ENCODE data around the gene PPP1R37. TPM values are rescaled to one million over a fixed set of nuclear protein-coding genes. Genes with fewer than 3 reads are reported as not detected.

Gene PPP1R37
- total and polyA plus RNA-seq, 2 of the 8 experiments (the other 6 are each of a cell fraction or from before 2014, with no cell fraction given), result 14.6 to 25.7 TPM

DNA sequence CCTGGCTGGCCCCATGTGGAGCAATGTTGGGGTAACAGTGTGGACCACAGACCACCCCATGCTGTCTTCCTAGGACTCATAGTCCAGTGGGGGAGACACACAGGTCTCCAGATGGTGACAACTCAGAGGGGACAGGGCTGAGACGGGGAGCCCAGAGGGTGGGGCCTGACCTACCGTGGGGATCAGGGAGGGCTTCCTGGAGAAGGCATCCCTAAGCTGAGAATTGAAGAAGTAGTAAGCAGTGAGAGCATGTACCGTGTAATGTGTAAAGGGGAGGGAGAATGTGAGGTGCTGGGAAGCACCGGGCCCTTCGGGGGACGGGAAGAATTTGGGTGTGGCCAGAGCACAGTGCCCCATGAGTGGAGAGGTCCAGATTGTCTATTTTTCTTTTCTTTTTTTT is 31.0 kb downstream of the PPP1R37 start:
- Histone ChIP-seq H3K14ac (ENCODE audit: insufficient read length) (no peak overlapping the region), H3K9ac (replicated peaks in 1 of 4; ENCODE audit: extremely low read depth in 1 of 4, low read depth in 3 of 4, low read length in 3 of 4) (no peak overlapping the region), H2BK15ac (ENCODE audit: low read length) (no peak overlapping the region), H2BK12ac (ENCODE audit: low read depth, low read length) (no peak overlapping the region), H3K79me1 (ENCODE audit: low read depth, low read length) (peaks cover 30% of the 10 kb centered on the region), H4K91ac (replicated peaks; ENCODE audit: insufficient read length, low read length) (no peak overlapping the region), H3K18ac (ENCODE audit: extremely low read depth, low read length) (no peak overlapping the region), H3K23ac (ENCODE audit: insufficient read length) (no peak overlapping the region), H3K79me2 (ENCODE audit: control insufficient read depth in 1 of 2, insufficient read depth in 2 of 2, low read length in 2 of 2) (peaks cover 0 to 67% of the 10 kb centered on the region in 2 experiments; a peak in 2 of 4 replicates), H2AFZ (ENCODE audit: low read length) (no peak overlapping the region), H3K27ac (ENCODE audit: low read depth, low read length) (no peak overlapping the region), H3K23me2 (ENCODE audit: low read depth, low read length) (no peaks in the 10 kb centered on the region), H2BK20ac (ENCODE audit: low read length) (no peak overlapping the region), H3K27me3 (replicated peaks in 1 of 4; ENCODE audit: control insufficient read depth in 3 of 4, extremely low read depth in 1 of 4, insufficient read depth in 3 of 4, low read length in 3 of 4) (no peaks in the 10 kb centered on the region), H2BK5ac (ENCODE audit: low read depth, low read length) (no peak overlapping the region), H3K9me3 (ENCODE audit: insufficient read depth in 2 of 2, low read depth in 1 of 2, low read length in 1 of 2) (no peaks in the 10 kb centered on the region), H3K4me1 (replicated peaks in 1 of 4; ENCODE audit: control insufficient read depth in 3 of 4, insufficient read depth in 4 of 4, low read length in 3 of 4) (peaks cover 0 to 2% (median 0%) of the 10 kb centered on the region in 4 experiments; a peak in 4 of 7 replicates), H3K36me3 (ENCODE audit: control insufficient read depth in 2 of 4, insufficient read depth in 4 of 4, low read length in 3 of 4) (no peaks in the 10 kb centered on the region), H3K4me3 (ENCODE audit: extremely low read depth in 1 of 4, insufficient read depth in 2 of 4, low read depth in 3 of 4, low read length in 4 of 4) (no peak overlapping the region), H3K4ac (replicated peaks; ENCODE audit: insufficient read length, low read depth, low read length) (no peak overlapping the region), H2BK120ac (replicated peaks; ENCODE audit: low read depth, low read length) (no peak overlapping the region), H4K8ac (ENCODE audit: extremely low read depth, insufficient read depth, low read length) (no peak overlapping the region; the same call in 1 of the 2 replicates), H2AK5ac (ENCODE audit: low read depth, low read length) (no peak overlapping the region), H4K5ac (ENCODE audit: insufficient read length, low read depth, low read length) (no peak overlapping the region), H4K20me1 (replicated peaks in 1 of 2; ENCODE audit: control insufficient read depth in 1 of 2, insufficient read depth in 2 of 2, low read length in 2 of 2) (peaks cover 16 to 43% of the 10 kb centered on the region in 2 experiments), H3K4me2 (ENCODE audit: insufficient read depth in 1 of 2, low read depth in 2 of 2, low read length in 2 of 2) (no peak overlapping the region), H3K56ac (replicated peaks; ENCODE audit: insufficient read length, low read depth, low read length) (no peak overlapping the region)
- no peak for TF ChIP-seq SAP30 (IDR thresholded peaks at IDR 0.05; ENCODE audit: insufficient read depth, insufficient replicate concordance, low read length)
- WGBS, 2 experiments (ENCODE audit: extremely low coverage in 1 of 2, insufficient coverage in 1 of 2, insufficient read length in 1 of 2, insufficient replicate concordance in 2 of 2, low coverage in 1 of 2, low lambda C conversion rate in 2 of 2, missing lambda C conversion rate in 1 of 2), result 86% methylated on average over 6 of the region's 6 CpGs; no CpG with 5 or more reads in 1 of the 2 experiments
- FAIRE-seq (no peak), DNase-seq (ENCODE audit: low read depth in 1 of 2, low spot score in 2 of 2) (no peak)
- ChIA-PET POLR2A (ENCODE audit: partially characterized antibody) (interaction anchor here (1.3 to 4.3 kb wide), 4 partner anchors 13 to 34 kb away, joined by 3 to 21 read pairs (median 8); partner anchors contain the start of gene PPP1R37), CTCF (ENCODE audit: partially characterized antibody) (interaction anchor here (0.9 to 6.1 kb wide), 9 partner anchors 11 to 37 kb away, joined by 3 to 73 read pairs (median 24); partner anchors contain the start of gene PPP1R37)
